DMS79 (cell line): Measurements from ENCODE around the gene LYRM2.
A peak's percentile ranks its signal among the peaks of the same experiment; 100 is the strongest.
"Not testable (repeated sequence)": the region's sequence is repeated elsewhere in the genome, so short reads cannot be mapped to it uniquely, and the experiment has no call there.

Source experiments
- DNase-seq: peaks from one replicate; lab custom pipeline; 2025; lab: John Stamatoyannopoulos, UW

LYRM2 gene

GRCh38 chr6:89644864-89645263 is 6.3 kb upstream of the LYRM2 start:
- DNase-seq: peak; percentile 10

GRCh38 chr6:89643406-89643805 is 4.9 kb upstream of the LYRM2 start:
- DNase-seq: no peak

- DNase-seq: no peak
Observed at GRCh38 chr6:89642956-89643355, 4.4 kb upstream of the LYRM2 start.

- DNase-seq: not testable (repeated sequence)
Observed at GRCh38 chr6:89641581-89641980, 3.0 kb upstream of the LYRM2 start.

GRCh38 chr6:89640804-89641203 is 2.3 kb upstream of the LYRM2 start:
- no peak for DNase-seq

- DNase-seq: no peak
Observed at GRCh38 chr6:89637960-89638319, 607 bp downstream of the LYRM2 start.

- DNase-seq: not testable (repeated sequence)
Observed at GRCh38 chr6:89636412-89636811, 2.1 kb downstream of the LYRM2 start.

- no peak for DNase-seq
Observed at GRCh38 chr6:89630488-89630887, 8.1 kb downstream of the LYRM2 start.

- DNase-seq: no peak
Observed at GRCh38 chr6:89623749-89624148, 14.8 kb downstream of the LYRM2 start.

GRCh38 chr6:89619567-89619966 is 19.0 kb downstream of the LYRM2 start:
- DNase-seq: no peak

GRCh38 chr6:89618026-89618425 is 20.5 kb downstream of the LYRM2 start:
- DNase-seq: no peak

- DNase-seq: no peak
Observed at GRCh38 chr6:89616531-89616930, 22.0 kb downstream of the LYRM2 start.

- no peak for DNase-seq
Observed at GRCh38 chr6:89615882-89616281, 22.7 kb downstream of the LYRM2 start.

- no peak for DNase-seq
Observed at GRCh38 chr6:89613790-89614189, 24.8 kb downstream of the LYRM2 start.

GRCh38 chr6:89612121-89612520 is 26.4 kb downstream of the LYRM2 start:
- DNase-seq: no peak

- no peak for DNase-seq
Observed at GRCh38 chr6:89611666-89612065, 26.9 kb downstream of the LYRM2 start.

- DNase-seq: no peak
Observed at GRCh38 chr6:89610149-89610642, 28.4 kb downstream of the LYRM2 start.

- DNase-seq: no peak
Observed at GRCh38 chr6:89605861-89606260, 32.7 kb downstream of the LYRM2 start.

- DNase-seq: no peak
Observed at GRCh38 chr6:89604653-89605052, 33.9 kb downstream of the LYRM2 start.

GRCh38 chr6:89602166-89602565 is 36.4 kb downstream of the LYRM2 start:
- DNase-seq: no peak

GRCh38 chr6:89599727-89600126 is 38.8 kb downstream of the LYRM2 start:
- no peak for DNase-seq

GRCh38 chr6:89597988-89598387 is 40.6 kb downstream of the LYRM2 start:
- no peak for DNase-seq

- no peak for DNase-seq
Observed at GRCh38 chr6:89597372-89597771, 41.2 kb downstream of the LYRM2 start.

GRCh38 chr6:89596484-89596883 is 42.1 kb downstream of the LYRM2 start:
- no peak for DNase-seq

- no peak for DNase-seq
Observed at GRCh38 chr6:89596056-89596455, 42.5 kb downstream of the LYRM2 start.
